K562 treated with DMSO at 1 percent for 4 hours (cell line): ENCODE results near the gene CDH2. TPM values are rescaled to one million over a fixed set of nuclear protein-coding genes. Genes with fewer than 3 reads are reported as not detected.

Experiments
- total RNA-seq: library from RNA; unstranded; fragments of 300-600 nt; gene quantifications from 2 replicates; pipeline ENCODE4 v1.2.3, GENCODE V29; 2022; ENCODE audit not compliant: insufficient read depth

Gene CDH2
- total RNA-seq = not detected in 2 replicates

GRCh38 chr18:28176948-28177827 lies at the start of gene CDH2:
TSS of gene CDH2 (minus strand) at chr18:28177130. CDS start at chr18:28177022, 108 bp downstream.

